Adrenal gland (tissue), 12 donors: ENCODE results near the gene PSMG1. TPM values are rescaled to one million over a fixed set of nuclear protein-coding genes. Genes with fewer than 3 reads are reported as not detected.

Experiments
- DNase-seq, 7 donors: peaks; one replicate each; pipeline ENCODE4 v3.0.0-alpha.2; 2019 to 2020
- H3K27ac ChIP-seq, 5 donors: fragments of 200-600 bp; sonication (generic) in 4 of 5; 1 replicate in 3 of 5; 2 replicates in 2 of 5; pipeline versions ENCODE4 v1.5.1 to v1.8.0; 2016 to 2020; ENCODE audit warnings: mild to moderate bottlenecking in 1 of 5
- H3K27me3 ChIP-seq: fragments of 200-600 bp; 2 replicates; pipeline ENCODE4 v1.8.0; 2021
- H3K36me3 ChIP-seq, 2 donors: fragments of 200-600 bp; replicated peaks in 1 of 2; 1 replicate in 1 of 2; 2 replicates in 1 of 2; pipeline versions ENCODE4 v1.5.1 to v1.8.0; 2018 to 2022
- H3K4me1 ChIP-seq, 2 donors: fragments of 200-600 bp; replicated peaks in 1 of 2; 1 replicate in 1 of 2; 2 replicates in 1 of 2; pipeline versions ENCODE4 v1.5.1 to v1.8.0; 2018 to 2021
- H3K4me3 ChIP-seq, 4 donors: fragments of 200-600 bp; sonication (generic) in 3 of 4; one replicate each; pipeline ENCODE4 v1.5.1; 2016 to 2018
- H3K9me3 ChIP-seq, 3 donors: fragments of 200-600 bp; sonication (generic) in 1 of 3; replicated peaks in 1 of 3; 1 replicate in 2 of 3; 2 replicates in 1 of 3; pipeline versions ENCODE4 v1.5.1 to v1.8.0; 2016 to 2021
- POLR2A ChIP-seq, 2 donors: fragments of 450-650 bp; IDR thresholded peaks; one replicate each; pipeline ENCODE4 v1.6.1; 2017; ENCODE audit warnings: antibody characterized with exemption in 2 of 2, mild to moderate bottlenecking in 2 of 2, moderate library complexity in 1 of 2
- WGBS, 4 donors: extraction: QIAGEN DNeasy Blood & Tissue Kit in 2 of 4; methylation state at CpG; one replicate each; pipeline versions ENCODE4 v1.1.5 to v1.1.7; 2013 to 2017; 5-methylcytosine and 5-hydroxymethylcytosine counted together
- intact Hi-C, 2 donors: fragments of 100-400 bp; cut with DNase I; formaldehyde crosslinking; loops; one replicate each; pipeline versions ENCODE4 v1.14.1 to v1.15.0; 2022 to 2023
- polyA plus RNA-seq, 3 donors: library from polyadenylated mRNA; stranded (reverse); fragments of 200-250 nt in 2 of 3; fragments of 350-450 nt in 1 of 3; fragmentation: Illumina TruSeq in 1 of 3; extraction: RNeasy Lipid Tissue Mini Kit (QIAGEN cat#74804) in 1 of 3; gene quantifications; one replicate each; pipeline ENCODE4 v1.2.3, GENCODE V29; 2013 to 2014
- total RNA-seq, 9 donors: library from RNA; depleted of rRNA in 4 of 9; stranded (reverse); fragments of >200 nt in 4 of 9; fragments of 120-200 nt in 1 of 9; fragmentation: NEBNext Ultra II Directional in 1 of 9; extraction: Animal tissue kit (Norgen Biotek cat#: 25700) in 1 of 9; gene quantifications; one replicate each; pipeline versions ENCODE4 v1.1.0 to v1.2.4, GENCODE V29; 2013 to 2023
- TF ChIP-seq, protein P1 (sequence below), 6 experiments: fragments of 450-650 bp in 4 of 6; fragments of 200-600 bp in 2 of 6; sonication (generic) in 1 of 6; IDR thresholded peaks; 1 replicate in 5 of 6; 2 replicates in 1 of 6; pipeline versions ENCODE4 v1.5.1 to v1.8.0; 2016 to 2021; ENCODE audit warnings: antibody characterized with exemption in 6 of 6, mild to moderate bottlenecking in 2 of 6, moderate library complexity in 1 of 6
- donor health status: healthy with polysubstance abuse.
- donor health status: Bipolar disorder and iron deficiency.
- donor health status: DM: yes; HTN: yes; CAD: no.
- donor health status: DM: no; HTN: no; CAD: no.
- donor health status: DM: no; HTN: no; CAD: no.
- donor health status: DM: yes; HTN: yes; CAD: no.

Gene PSMG1
- total and polyA plus RNA-seq, 12 donors = 19.0 to 104 (median 37.3) TPM

DNA sequence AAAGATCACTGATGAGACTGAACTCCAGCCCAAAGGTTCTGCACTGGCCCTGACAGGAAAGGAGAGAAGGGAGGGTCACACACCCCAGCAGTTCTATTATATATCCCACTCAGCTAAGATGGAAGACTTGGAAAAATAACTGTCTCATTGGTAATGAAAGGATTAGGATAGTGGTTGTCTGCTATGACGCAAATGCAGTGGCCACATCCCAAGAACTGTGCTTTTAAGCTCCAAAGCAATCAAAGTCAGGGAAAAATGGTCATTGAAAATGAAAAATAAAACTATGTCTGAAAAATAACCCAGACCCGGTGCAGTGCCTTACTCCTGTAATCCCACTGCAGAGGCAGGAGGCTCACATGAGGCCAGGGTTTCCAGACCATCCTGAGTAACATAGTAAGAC, 31.0 kb downstream of the PSMG1 start:
- H3K4me3 ChIP-seq = no peak overlapping the region
- H3K4me1 ChIP-seq = no peaks in the 10 kb centered on the region
- WGBS, 4 donors = 88 to 98% (median 91%) methylated on average over 2 of the region's 2 CpGs
- TF ChIP-seq POLR2A (IDR thresholded peaks at IDR 0.05) = no peak
- TF ChIP-seq, protein P1, sequence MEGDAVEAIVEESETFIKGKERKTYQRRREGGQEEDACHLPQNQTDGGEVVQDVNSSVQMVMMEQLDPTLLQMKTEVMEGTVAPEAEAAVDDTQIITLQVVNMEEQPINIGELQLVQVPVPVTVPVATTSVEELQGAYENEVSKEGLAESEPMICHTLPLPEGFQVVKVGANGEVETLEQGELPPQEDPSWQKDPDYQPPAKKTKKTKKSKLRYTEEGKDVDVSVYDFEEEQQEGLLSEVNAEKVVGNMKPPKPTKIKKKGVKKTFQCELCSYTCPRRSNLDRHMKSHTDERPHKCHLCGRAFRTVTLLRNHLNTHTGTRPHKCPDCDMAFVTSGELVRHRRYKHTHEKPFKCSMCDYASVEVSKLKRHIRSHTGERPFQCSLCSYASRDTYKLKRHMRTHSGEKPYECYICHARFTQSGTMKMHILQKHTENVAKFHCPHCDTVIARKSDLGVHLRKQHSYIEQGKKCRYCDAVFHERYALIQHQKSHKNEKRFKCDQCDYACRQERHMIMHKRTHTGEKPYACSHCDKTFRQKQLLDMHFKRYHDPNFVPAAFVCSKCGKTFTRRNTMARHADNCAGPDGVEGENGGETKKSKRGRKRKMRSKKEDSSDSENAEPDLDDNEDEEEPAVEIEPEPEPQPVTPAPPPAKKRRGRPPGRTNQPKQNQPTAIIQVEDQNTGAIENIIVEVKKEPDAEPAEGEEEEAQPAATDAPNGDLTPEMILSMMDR (IDR thresholded peaks at IDR 0.05) = no peak
- no peaks in the 10 kb centered on the region for H3K9me3 ChIP-seq
- DNase-seq = no peak
- intact Hi-C loops = no loop called here
- no peaks in the 10 kb centered on the region for H3K36me3 ChIP-seq
- no peak overlapping the region for H3K27ac ChIP-seq
- H3K27me3 ChIP-seq = no peaks in the 10 kb centered on the region

DNA sequence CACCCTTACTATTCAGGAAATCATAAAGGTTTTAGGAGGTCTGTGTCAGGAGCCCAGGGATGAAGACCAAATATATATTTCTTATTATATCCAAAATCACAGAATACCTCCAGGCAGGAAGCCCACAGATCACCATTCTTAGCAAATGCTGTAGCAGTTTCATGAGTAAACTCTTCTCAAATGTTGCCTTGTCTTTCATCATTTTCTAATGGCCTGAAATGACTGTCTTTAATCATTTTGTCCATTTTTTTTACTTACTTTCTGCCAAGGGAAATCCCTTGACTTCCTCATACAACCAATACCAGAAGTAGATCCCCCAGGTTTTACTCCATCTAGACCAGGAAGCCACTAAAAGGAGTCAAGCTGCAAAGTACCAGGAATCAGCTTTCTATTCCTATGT, 32.4 kb downstream of the PSMG1 start:
- no peaks in the 10 kb centered on the region for H3K9me3 ChIP-seq
- TF ChIP-seq, protein P1 (IDR thresholded peaks at IDR 0.05) = no peak
- TF ChIP-seq POLR2A (IDR thresholded peaks at IDR 0.05) = no peak
- H3K27me3 ChIP-seq = no peaks in the 10 kb centered on the region
- no peaks in the 10 kb centered on the region for H3K4me1 ChIP-seq
- no peak for DNase-seq
- no peaks in the 10 kb centered on the region for H3K36me3 ChIP-seq
- H3K27ac ChIP-seq = no peak overlapping the region
- intact Hi-C loops = no loop called here
- H3K4me3 ChIP-seq = no peak overlapping the region

DNA sequence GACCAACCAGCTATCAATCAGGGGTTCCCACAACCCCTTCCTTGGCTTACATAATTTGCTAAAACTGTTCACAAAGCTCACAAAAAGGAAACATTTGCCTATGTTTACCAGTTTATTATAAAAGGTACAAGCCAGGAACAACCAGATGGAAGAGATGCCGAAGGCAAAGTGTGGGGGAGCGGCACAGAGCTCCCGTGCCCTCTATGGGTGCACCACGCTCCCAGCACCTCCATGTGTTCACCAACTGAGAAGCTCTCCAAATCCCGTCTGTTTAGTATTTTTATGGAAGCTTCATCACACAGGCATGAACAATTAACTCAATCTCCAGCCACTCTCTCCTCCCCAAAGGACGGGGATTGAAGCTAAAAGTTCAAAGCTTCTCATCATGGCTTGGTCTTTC, 32.9 kb downstream of the PSMG1 start:
- 84 to 93% (median 88%) methylated on average over 6 of the region's 6 CpGs for WGBS, 4 donors
- no peak for DNase-seq
- no peaks in the 10 kb centered on the region for H3K36me3 ChIP-seq

DNA sequence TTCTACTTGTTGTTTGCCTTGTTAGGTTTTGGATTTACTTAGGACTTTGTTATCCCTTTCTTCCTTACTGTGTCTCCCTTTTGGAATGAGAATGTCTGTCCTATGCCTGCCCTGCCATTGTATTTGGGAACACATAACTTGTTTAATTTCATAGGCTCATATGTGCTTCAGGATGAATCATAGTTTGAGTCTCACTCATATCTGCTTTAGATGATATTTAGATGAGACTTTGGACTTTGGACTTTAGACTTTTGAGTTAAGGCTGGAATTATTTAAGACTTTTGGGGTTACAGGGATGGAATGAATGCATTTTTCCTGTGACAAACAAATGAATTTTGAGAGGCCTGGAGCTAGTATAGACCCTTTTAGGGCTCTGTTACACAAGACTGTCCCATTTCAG, 33.4 kb downstream of the PSMG1 start:
- DNase-seq = no peak
- Histone ChIP-seq H3K27me3 (no peaks in the 10 kb centered on the region), H3K9me3 (no peaks in the 10 kb centered on the region), H3K27ac (no peak overlapping the region), H3K36me3 (no peaks in the 10 kb centered on the region), H3K4me3 (no peak overlapping the region), H3K4me1 (no peaks in the 10 kb centered on the region)
- TF ChIP-seq, protein P1 (IDR thresholded peaks at IDR 0.05) = no peak
- no peak for TF ChIP-seq POLR2A (IDR thresholded peaks at IDR 0.05)
- intact Hi-C loops = loop anchor here in 1 of 2 donors (10.0 kb wide), 1 partner anchor 645 kb away; no protein-coding TSS in a partner anchor

More for the DNA sequence above, 32.9 kb downstream of the PSMG1 start:
- TF ChIP-seq POLR2A (IDR thresholded peaks at IDR 0.05) = no peak
- TF ChIP-seq, protein P1 (IDR thresholded peaks at IDR 0.05) = no peak
- intact Hi-C loops = no loop called here
- no peak overlapping the region for H3K4me3 ChIP-seq
- no peaks in the 10 kb centered on the region for H3K4me1 ChIP-seq
- H3K27me3 ChIP-seq = no peaks in the 10 kb centered on the region
- no peaks in the 10 kb centered on the region for H3K9me3 ChIP-seq
- no peak overlapping the region for H3K27ac ChIP-seq
